SU-DHL-6 (cell line): ENCODE data around the gene FAM111B.

ENCODE experiments used
- CTCF ChIP-seq: fragments of 200-600 bp; sonication (generic); IDR thresholded peaks from one replicate; pipeline ENCODE4 v1.5.1; 2017; ENCODE audit warnings: antibody characterized with exemption, mild to moderate bottlenecking, low read length, moderate library complexity; ENCODE audit not compliant: insufficient read depth, poor library complexity, severe bottlenecking
- EZH2phosphoT487 ChIP-seq: fragments of 200-600 bp; sonication (generic), shearing (Covaris generic); conservative IDR thresholded peaks from 2 replicates; pipeline ENCODE4 v1.6.1; 2018; ENCODE audit warnings: mild to moderate bottlenecking, antibody characterized with exemption, low read length, moderate library complexity, mixed read lengths

DNA sequence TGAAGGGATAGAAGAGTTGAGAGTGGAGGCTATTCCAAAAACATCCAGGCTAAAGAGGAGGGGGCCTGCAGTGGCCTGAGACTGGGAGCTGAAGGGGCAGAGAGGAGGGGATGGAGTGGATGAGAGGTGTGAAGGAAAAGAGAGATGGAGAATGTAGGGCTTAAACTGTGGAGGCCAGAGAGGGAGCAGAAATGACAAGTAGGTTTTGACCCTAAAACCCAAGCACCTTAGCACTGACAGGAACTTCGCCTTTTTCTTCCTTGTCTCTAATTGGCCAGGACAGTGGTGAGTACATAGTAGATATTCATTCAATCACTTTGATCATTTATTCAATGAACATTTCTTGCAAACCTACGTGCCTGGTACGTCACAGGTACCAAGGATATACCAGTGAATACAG is 7.3 kb downstream of the FAM111B start:
- no peak for TF ChIP-seq CTCF
- TF ChIP-seq EZH2phosphoT487, result no peak
